DOHH2 (cell line): ENCODE data around the gene DAGLA.

Source experiments
- EZH2phosphoT487 ChIP-seq: fragments of 200-600 bp; sonication (generic); IDR thresholded peaks from 2 replicates; pipeline ENCODE4 v1.6.1; 2017; ENCODE audit warnings: borderline replicate concordance, mild to moderate bottlenecking, antibody characterized with exemption, low read length, moderate library complexity, mixed read lengths
- TF ChIP-seq, protein P1 (sequence below): fragments of 200-600 bp; sonication (generic); IDR thresholded peaks from one replicate; pipeline ENCODE4 v1.5.1; 2014; ENCODE audit warnings: antibody characterized with exemption, mild to moderate bottlenecking, low read depth, low read length; ENCODE audit not compliant: poor library complexity, severe bottlenecking

DNA sequence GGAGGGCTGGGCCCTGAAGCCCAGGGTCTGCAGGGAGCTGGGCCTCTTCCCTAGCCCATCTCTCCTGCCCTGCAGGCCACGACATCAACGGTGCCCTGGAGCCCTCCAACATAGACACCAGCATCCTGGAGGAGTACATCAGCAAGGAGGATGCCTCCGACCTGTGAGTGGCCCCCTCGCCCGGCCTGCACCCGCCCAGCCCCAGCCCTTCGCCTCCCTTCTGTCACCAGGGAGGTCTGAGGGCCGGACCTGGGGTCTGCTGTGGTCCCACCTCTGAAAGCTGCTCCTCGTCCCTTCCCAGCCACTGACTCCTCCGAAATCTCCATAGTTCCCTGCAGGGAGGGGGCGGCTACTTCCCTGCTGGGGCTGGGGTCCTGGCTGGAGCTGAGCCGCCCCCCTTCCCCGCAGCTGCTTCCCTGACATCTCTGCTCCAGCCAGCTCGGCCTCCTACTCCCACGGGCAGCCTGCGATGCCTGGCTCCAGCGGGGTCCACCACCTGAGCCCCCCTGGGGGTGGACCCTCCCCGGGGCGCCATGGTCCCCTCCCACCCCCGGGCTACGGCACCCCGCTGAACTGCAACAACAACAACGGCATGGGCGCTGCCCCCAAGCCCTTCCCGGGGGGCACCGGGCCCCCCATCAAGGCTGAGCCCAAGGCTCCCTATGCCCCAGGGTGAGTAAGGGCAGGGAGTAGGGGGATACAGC is 85.5 kb downstream of the DAGLA start:
- TF ChIP-seq, protein P1, sequence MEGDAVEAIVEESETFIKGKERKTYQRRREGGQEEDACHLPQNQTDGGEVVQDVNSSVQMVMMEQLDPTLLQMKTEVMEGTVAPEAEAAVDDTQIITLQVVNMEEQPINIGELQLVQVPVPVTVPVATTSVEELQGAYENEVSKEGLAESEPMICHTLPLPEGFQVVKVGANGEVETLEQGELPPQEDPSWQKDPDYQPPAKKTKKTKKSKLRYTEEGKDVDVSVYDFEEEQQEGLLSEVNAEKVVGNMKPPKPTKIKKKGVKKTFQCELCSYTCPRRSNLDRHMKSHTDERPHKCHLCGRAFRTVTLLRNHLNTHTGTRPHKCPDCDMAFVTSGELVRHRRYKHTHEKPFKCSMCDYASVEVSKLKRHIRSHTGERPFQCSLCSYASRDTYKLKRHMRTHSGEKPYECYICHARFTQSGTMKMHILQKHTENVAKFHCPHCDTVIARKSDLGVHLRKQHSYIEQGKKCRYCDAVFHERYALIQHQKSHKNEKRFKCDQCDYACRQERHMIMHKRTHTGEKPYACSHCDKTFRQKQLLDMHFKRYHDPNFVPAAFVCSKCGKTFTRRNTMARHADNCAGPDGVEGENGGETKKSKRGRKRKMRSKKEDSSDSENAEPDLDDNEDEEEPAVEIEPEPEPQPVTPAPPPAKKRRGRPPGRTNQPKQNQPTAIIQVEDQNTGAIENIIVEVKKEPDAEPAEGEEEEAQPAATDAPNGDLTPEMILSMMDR, result no peak
- no peak for TF ChIP-seq EZH2phosphoT487
